Kidney epithelial cell (primary cell): Measurements from ENCODE around the gene ZNF550. TPM values are rescaled to one million over a fixed set of nuclear protein-coding genes. Genes with fewer than 3 reads are reported as not detected.
A peak's percentile ranks its signal among the peaks of the same experiment; 100 is the strongest.
"Not testable (repeated sequence)": the region's sequence is repeated elsewhere in the genome, so short reads cannot be mapped to it uniquely, and the experiment has no call there.

Source experiments
- DNase-seq: peaks from one replicate; pipeline ENCODE4 v3.0.0-alpha.2; 2010; ENCODE audit warnings: low read depth
- H3K27me3 ChIP-seq: 2 replicates; pipeline ENCODE4 v1.6.0; 2011; ENCODE audit warnings: low read length; ENCODE audit not compliant: control insufficient read depth, insufficient read depth
- H3K36me3 ChIP-seq: 2 replicates; pipeline ENCODE4 v1.5.1; 2011; ENCODE audit warnings: low read length; ENCODE audit not compliant: control insufficient read depth, insufficient read depth
- H3K4me3 ChIP-seq: 2 replicates; pipeline ENCODE4 v1.5.1; 2011; ENCODE audit warnings: low read depth, mild to moderate bottlenecking, control low read depth, low read length
- CTCF ChIP-seq: IDR thresholded peaks from 2 replicates; pipeline ENCODE4 v1.5.1; 2011; ENCODE audit warnings: mild to moderate bottlenecking, moderate library complexity, low read length, control low read depth, inconsistent platforms; ENCODE audit not compliant: insufficient read depth, poor library complexity, severe bottlenecking
- total RNA-seq: library from RNA; depleted of rRNA; stranded (reverse); fragments of >200 nt; gene quantifications from 2 replicates; pipeline ENCODE4 v1.2.3, GENCODE V29; 2015

ZNF550 gene
- total RNA-seq, 1 donor from 2014 or later: 5.1 TPM

- H3K36me3 ChIP-seq: no peaks in the 10 kb centered on the region
- peak; percentile 79 for DNase-seq
- H3K4me3 ChIP-seq: peak within 1 kb of the TSS; percentile 94
- H3K27me3 ChIP-seq: no peaks in the 10 kb centered on the region
- TF ChIP-seq CTCF: no peak
Measured at GRCh38 chr19:57527136-57527881, 32.4 kb downstream of the ZNF550 start, which contains the start of gene ZNF549. TSS of gene ZNF549 (plus strand) at chr19:57527356. CDS start at chr19:57527574, 218 bp downstream.

- not testable (repeated sequence) for H3K36me3 ChIP-seq, H3K27me3 ChIP-seq, DNase-seq, H3K4me3 ChIP-seq
Measured at GRCh38 chr19:57518021-57518420, 41.6 kb downstream of the ZNF550 start.

GRCh38 chr19:57515255-57515654, 44.4 kb downstream of the ZNF550 start:
- no peaks in the 10 kb centered on the region for H3K36me3 ChIP-seq
- no peak overlapping the region for H3K4me3 ChIP-seq
- DNase-seq: no peak
- no peak for TF ChIP-seq CTCF
- no peaks in the 10 kb centered on the region for H3K27me3 ChIP-seq

- Histone ChIP-seq H3K27me3 (no peaks in the 10 kb centered on the region), H3K4me3 (no peak overlapping the region), H3K36me3 (no peaks in the 10 kb centered on the region)
- no peak for TF ChIP-seq CTCF
- no peak for DNase-seq
Measured at GRCh38 chr19:57512845-57513244, 46.8 kb downstream of the ZNF550 start.

- no peaks in the 10 kb centered on the region for H3K36me3 ChIP-seq
- no peaks in the 10 kb centered on the region for H3K27me3 ChIP-seq
- no peak for DNase-seq
- no peak overlapping the region for H3K4me3 ChIP-seq
- no peak for TF ChIP-seq CTCF
Measured at GRCh38 chr19:57511484-57511883, 48.2 kb downstream of the ZNF550 start.

- H3K36me3 ChIP-seq: no peaks in the 10 kb centered on the region
- no peak for DNase-seq
- H3K27me3 ChIP-seq: no peaks in the 10 kb centered on the region
- no peak overlapping the region for H3K4me3 ChIP-seq
- TF ChIP-seq CTCF: no peak
Measured at GRCh38 chr19:57506163-57506562, 53.5 kb downstream of the ZNF550 start.

- DNase-seq, H3K36me3 ChIP-seq, H3K27me3 ChIP-seq: not testable (repeated sequence)
- peak overlapping the region; percentile 28 for H3K4me3 ChIP-seq
Measured at GRCh38 chr19:57500400-57500799, 59.3 kb downstream of the ZNF550 start.

GRCh38 chr19:57499680-57500395, 59.8 kb downstream of the ZNF550 start, which contains the start of gene ZNF773:
TSS of gene ZNF773 (plus strand) at chr19:57499938. CDS start at chr19:57500081, 143 bp downstream.
- peak within 1 kb of the TSS; percentile 77 for H3K4me3 ChIP-seq
- not testable (repeated sequence) for H3K36me3 ChIP-seq, H3K27me3 ChIP-seq
- DNase-seq: peak; percentile 77

- H3K27me3 ChIP-seq, DNase-seq, H3K4me3 ChIP-seq, H3K36me3 ChIP-seq: not testable (repeated sequence)
Measured at GRCh38 chr19:57499332-57499679, 60.4 kb downstream of the ZNF550 start.
